Neural cell (in vitro differentiated cells): Measurements from ENCODE around the gene CTSO.

Experiments
- CTCF ChIP-seq: fragments of 450-650 bp; IDR thresholded peaks from 2 replicates; pipeline ENCODE4 v1.5.1; 2014; ENCODE audit warnings: antibody characterized with exemption, mild to moderate bottlenecking, moderate library complexity; ENCODE audit not compliant: poor library complexity, severe bottlenecking
- EP300 ChIP-seq: fragments of 450-650 bp; conservative IDR thresholded peaks from 2 replicates; pipeline ENCODE4 v1.6.1; 2014; ENCODE audit warnings: antibody characterized with exemption, mild to moderate bottlenecking, moderate library complexity; ENCODE audit not compliant: poor library complexity, severe bottlenecking
- EZH2 ChIP-seq: fragments of 200-600, 300-800 bp; shearing (Covaris generic), sonication (generic); IDR thresholded peaks from 2 replicates; pipeline ENCODE4 v1.6.1; 2014; ENCODE audit warnings: antibody characterized with exemption, low read length, borderline replicate concordance, mild to moderate bottlenecking; ENCODE audit not compliant: insufficient read depth, poor library complexity, severe bottlenecking
- POLR2AphosphoS5 ChIP-seq: IDR thresholded peaks from 2 replicates; pipeline ENCODE4 v1.6.1; 2012
- RAD21 ChIP-seq: fragments of 450-650 bp; conservative IDR thresholded peaks from 2 replicates; pipeline ENCODE4 v1.6.1; 2014; ENCODE audit warnings: antibody characterized with exemption, mild to moderate bottlenecking, moderate library complexity
- REST ChIP-seq: IDR thresholded peaks from 2 replicates; pipeline ENCODE4 v1.6.1; 2012; ENCODE audit warnings: borderline replicate concordance
- TAF1 ChIP-seq: IDR thresholded peaks from 2 replicates; pipeline ENCODE4 v1.6.1; 2012; ENCODE audit warnings: low read depth

- TF ChIP-seq CTCF (no peak), TAF1 (no peak), POLR2AphosphoS5 (no peak), EP300 (no peak), EZH2 (no peak), REST (no peak), RAD21 (no peak)
These were observed 25.1 kb upstream of the CTSO start for GRCh38 chr4:155978810-155979209.
